HL-60 (cell line): ENCODE data around the gene RYR3.

Experiments used
- DNase-seq, 2 experiments: peaks; one replicate each; pipeline ENCODE4 v3.0.0-alpha.2; 2010 to 2020; ENCODE audit warnings: low read depth in 1 of 2, low spot score in 1 of 2
- H3K27ac ChIP-seq: fragments of 250-450 bp; sonication (Bioruptor Pico); replicated peaks from 2 replicates; pipeline ENCODE4 v1.5.1; 2020; ENCODE audit warnings: mild to moderate bottlenecking, moderate library complexity
- H3K27me3 ChIP-seq: fragments of 250-450 bp; sonication (Bioruptor Pico); 2 replicates; pipeline ENCODE4 v1.5.1; 2021; ENCODE audit warnings: mild to moderate bottlenecking, moderate library complexity; ENCODE audit not compliant: insufficient read depth, poor library complexity, severe bottlenecking
- H3K4me3 ChIP-seq: replicated peaks from 2 replicates; pipeline ENCODE4 v1.5.1; 2011; ENCODE audit warnings: mild to moderate bottlenecking, control low read depth, low read length; ENCODE audit not compliant: insufficient read depth
- GABPA ChIP-seq: IDR thresholded peaks from 2 replicates; pipeline ENCODE4 v1.6.1; 2012; ENCODE audit warnings: low read depth
- POLR2AphosphoS5 ChIP-seq: IDR thresholded peaks from 2 replicates; pipeline ENCODE4 v1.6.1; 2012; ENCODE audit warnings: low read depth
- SPI1 ChIP-seq: IDR thresholded peaks from 2 replicates; pipeline ENCODE4 v1.6.1; 2012; ENCODE audit warnings: low read depth, mild to moderate bottlenecking, borderline replicate concordance
- TF ChIP-seq, protein P1 (sequence below): IDR thresholded peaks from one replicate; pipeline ENCODE4 v1.5.1; 2011; ENCODE audit warnings: low read length, control low read depth, inconsistent platforms; ENCODE audit not compliant: insufficient read depth
- TF ChIP-seq, protein P2 (sequence below): IDR thresholded peaks from 2 replicates; pipeline ENCODE4 v1.6.1; 2012; ENCODE audit warnings: low read depth; ENCODE audit not compliant: insufficient replicate concordance

RYR3 gene

DNA sequence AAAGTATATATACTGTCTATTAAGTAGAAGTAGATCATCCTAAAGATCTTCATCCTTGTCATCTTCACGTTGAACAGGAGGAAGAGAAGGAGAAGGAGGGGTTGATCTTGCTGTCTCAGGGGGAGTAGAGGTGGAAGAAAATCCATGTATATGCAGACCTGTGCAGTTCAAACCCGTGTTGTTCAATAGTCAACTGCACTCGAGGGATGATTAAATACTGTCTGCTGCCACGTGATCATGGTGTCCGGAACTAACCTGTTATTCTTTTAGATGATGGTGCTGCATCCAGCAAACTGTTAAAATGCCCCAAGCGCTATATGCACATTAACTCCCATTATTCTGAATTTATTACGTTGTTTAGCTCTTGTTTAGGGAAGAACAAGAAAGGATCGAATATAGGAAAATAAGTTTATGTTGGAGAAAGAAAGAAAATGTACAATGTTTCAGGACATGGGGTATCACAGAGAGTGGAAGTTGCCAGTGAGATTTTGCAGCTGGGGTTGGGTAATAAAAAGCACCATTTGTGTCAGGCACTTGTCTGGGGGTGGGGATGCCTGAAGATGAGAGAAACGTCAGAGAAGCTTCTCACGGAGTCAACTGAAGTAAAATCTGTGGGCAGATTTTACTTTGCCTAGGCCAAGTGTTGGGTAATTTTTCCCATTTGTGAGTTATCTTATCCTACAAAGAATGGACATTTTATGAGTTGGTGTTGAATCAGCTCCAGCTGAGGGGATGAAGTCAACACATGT lies 229.2 kb downstream of the RYR3 start:
- TF ChIP-seq SPI1 (no peak), POLR2AphosphoS5 (no peak), GABPA (no peak)
- TF ChIP-seq, protein P1, sequence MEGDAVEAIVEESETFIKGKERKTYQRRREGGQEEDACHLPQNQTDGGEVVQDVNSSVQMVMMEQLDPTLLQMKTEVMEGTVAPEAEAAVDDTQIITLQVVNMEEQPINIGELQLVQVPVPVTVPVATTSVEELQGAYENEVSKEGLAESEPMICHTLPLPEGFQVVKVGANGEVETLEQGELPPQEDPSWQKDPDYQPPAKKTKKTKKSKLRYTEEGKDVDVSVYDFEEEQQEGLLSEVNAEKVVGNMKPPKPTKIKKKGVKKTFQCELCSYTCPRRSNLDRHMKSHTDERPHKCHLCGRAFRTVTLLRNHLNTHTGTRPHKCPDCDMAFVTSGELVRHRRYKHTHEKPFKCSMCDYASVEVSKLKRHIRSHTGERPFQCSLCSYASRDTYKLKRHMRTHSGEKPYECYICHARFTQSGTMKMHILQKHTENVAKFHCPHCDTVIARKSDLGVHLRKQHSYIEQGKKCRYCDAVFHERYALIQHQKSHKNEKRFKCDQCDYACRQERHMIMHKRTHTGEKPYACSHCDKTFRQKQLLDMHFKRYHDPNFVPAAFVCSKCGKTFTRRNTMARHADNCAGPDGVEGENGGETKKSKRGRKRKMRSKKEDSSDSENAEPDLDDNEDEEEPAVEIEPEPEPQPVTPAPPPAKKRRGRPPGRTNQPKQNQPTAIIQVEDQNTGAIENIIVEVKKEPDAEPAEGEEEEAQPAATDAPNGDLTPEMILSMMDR: no peak
- TF ChIP-seq, protein P2, sequence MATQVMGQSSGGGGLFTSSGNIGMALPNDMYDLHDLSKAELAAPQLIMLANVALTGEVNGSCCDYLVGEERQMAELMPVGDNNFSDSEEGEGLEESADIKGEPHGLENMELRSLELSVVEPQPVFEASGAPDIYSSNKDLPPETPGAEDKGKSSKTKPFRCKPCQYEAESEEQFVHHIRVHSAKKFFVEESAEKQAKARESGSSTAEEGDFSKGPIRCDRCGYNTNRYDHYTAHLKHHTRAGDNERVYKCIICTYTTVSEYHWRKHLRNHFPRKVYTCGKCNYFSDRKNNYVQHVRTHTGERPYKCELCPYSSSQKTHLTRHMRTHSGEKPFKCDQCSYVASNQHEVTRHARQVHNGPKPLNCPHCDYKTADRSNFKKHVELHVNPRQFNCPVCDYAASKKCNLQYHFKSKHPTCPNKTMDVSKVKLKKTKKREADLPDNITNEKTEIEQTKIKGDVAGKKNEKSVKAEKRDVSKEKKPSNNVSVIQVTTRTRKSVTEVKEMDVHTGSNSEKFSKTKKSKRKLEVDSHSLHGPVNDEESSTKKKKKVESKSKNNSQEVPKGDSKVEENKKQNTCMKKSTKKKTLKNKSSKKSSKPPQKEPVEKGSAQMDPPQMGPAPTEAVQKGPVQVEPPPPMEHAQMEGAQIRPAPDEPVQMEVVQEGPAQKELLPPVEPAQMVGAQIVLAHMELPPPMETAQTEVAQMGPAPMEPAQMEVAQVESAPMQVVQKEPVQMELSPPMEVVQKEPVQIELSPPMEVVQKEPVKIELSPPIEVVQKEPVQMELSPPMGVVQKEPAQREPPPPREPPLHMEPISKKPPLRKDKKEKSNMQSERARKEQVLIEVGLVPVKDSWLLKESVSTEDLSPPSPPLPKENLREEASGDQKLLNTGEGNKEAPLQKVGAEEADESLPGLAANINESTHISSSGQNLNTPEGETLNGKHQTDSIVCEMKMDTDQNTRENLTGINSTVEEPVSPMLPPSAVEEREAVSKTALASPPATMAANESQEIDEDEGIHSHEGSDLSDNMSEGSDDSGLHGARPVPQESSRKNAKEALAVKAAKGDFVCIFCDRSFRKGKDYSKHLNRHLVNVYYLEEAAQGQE: no peak
- DNase-seq: no peak
- Histone ChIP-seq H3K27me3 (no peaks in the 10 kb centered on the region), H3K4me3 (no peak overlapping the region), H3K27ac (no peak overlapping the region)

DNA sequence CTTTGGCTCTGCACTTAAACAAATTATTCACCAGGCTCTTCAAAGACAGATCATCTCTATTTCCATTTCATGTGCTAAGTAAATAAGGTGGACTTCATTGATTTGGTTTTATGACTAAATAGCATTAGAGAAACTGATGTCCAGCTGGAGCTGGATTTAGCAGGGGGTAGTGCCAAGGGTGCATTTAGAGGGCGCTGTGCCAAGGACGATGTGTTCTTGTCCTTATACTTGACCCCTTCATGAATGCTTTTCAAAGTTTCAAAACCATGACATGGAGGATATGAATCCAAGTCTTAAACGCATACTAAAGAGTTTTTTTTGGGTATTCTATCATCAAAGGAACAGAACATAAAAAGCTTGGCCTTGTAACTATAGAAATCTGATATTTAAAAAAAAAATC lies 233.2 kb downstream of the RYR3 start:
- Histone ChIP-seq H3K27ac (no peak overlapping the region), H3K4me3 (no peak overlapping the region), H3K27me3 (no peaks in the 10 kb centered on the region)
- DNase-seq: no peak
- TF ChIP-seq, protein P2: no peak
- TF ChIP-seq, protein P1: no peak
- TF ChIP-seq GABPA (no peak), POLR2AphosphoS5 (no peak), SPI1 (no peak)

DNA sequence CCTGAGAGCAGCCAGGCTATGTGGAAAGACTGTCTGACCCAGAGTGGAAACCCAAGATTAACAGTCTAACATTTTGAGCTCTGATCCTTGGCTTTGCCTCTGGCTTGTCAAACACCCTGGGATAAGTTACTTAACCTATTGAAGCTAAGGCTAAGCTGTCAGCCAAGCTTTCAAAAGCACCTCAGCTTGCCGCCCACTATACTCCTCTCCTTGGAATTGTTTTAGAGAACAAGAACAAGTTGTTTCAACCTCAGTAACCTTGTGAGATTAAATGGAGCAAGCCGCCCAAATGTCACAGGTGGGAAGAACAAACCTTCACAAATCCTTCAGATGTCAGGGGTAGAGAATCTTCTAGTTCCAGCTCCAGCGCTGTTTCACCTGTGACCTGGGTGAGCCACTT lies 235.1 kb downstream of the RYR3 start:
- Histone ChIP-seq H3K27me3 (no peaks in the 10 kb centered on the region), H3K4me3 (no peak overlapping the region), H3K27ac (no peak overlapping the region)
- no peak for DNase-seq
- TF ChIP-seq GABPA (no peak), POLR2AphosphoS5 (no peak)

DNA sequence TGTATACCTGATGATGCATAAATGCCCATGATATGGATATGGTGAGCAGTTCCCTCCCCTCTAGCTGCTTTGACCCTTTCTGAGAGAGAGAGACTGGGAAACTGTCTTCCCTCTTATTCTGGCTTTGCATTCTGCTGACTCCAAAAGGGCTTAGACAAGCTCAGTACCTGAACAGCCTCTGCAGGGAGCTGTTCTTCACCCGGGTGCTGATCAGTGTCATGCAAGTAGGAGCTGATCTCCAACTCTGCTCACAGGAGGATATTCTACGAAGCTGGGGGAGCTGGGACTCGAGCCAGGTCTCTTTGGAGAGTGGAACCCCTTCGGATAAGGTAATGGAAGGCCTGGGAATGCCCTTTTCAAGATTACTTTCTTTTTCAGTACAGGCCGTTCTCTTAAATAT lies 237.1 kb downstream of the RYR3 start:
- Histone ChIP-seq H3K27me3 (no peaks in the 10 kb centered on the region), H3K27ac (no peak overlapping the region), H3K4me3 (no peak overlapping the region)
- TF ChIP-seq, protein P2: peak; percentile 91
- no peak for TF ChIP-seq SPI1
- peak in 1 of 2 experiments; percentile 11 for DNase-seq
